Fibroblast of mammary gland (primary cell): ENCODE data around the gene ELK3.

Experiments used
- DNase-seq: peaks from one replicate; pipeline ENCODE4 v3.0.0-alpha.2; 2010; ENCODE audit warnings: low read depth
- H3K4me3 ChIP-seq: 2 replicates; pipeline ENCODE4 v1.5.1; 2011; ENCODE audit warnings: low read depth, mild to moderate bottlenecking, low read length, moderate library complexity; ENCODE audit not compliant: control insufficient read depth
- TF ChIP-seq, protein P1 (sequence below): conservative IDR thresholded peaks from 2 replicates; pipeline ENCODE4 v1.5.1; 2011; ENCODE audit warnings: low read depth, low read length, inconsistent platforms; ENCODE audit not compliant: control insufficient read depth, insufficient read depth

Gene ELK3

DNA sequence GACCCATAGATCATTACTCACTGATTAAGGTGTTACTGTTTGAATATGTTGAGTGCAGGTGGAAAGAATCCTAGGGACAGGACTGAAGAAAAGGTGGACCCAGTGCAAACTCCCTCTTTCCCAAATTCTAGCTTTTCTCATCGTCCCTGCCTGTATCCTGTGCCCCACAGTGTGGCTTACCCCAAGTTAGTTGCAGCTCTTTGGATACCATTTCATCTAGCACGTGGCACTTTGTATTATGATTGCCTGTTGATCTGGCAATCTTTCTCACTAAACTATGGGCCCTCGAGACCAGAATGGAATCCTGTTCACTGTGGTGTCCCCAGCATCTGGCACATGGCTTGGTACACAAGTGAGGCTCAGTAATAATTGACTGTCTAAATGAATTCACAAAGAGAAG lies 66.5 kb downstream of the ELK3 start:
- TF ChIP-seq, protein P1, sequence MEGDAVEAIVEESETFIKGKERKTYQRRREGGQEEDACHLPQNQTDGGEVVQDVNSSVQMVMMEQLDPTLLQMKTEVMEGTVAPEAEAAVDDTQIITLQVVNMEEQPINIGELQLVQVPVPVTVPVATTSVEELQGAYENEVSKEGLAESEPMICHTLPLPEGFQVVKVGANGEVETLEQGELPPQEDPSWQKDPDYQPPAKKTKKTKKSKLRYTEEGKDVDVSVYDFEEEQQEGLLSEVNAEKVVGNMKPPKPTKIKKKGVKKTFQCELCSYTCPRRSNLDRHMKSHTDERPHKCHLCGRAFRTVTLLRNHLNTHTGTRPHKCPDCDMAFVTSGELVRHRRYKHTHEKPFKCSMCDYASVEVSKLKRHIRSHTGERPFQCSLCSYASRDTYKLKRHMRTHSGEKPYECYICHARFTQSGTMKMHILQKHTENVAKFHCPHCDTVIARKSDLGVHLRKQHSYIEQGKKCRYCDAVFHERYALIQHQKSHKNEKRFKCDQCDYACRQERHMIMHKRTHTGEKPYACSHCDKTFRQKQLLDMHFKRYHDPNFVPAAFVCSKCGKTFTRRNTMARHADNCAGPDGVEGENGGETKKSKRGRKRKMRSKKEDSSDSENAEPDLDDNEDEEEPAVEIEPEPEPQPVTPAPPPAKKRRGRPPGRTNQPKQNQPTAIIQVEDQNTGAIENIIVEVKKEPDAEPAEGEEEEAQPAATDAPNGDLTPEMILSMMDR, result no peak
- DNase-seq, result no peak
- H3K4me3 ChIP-seq, result no peak overlapping the region

DNA sequence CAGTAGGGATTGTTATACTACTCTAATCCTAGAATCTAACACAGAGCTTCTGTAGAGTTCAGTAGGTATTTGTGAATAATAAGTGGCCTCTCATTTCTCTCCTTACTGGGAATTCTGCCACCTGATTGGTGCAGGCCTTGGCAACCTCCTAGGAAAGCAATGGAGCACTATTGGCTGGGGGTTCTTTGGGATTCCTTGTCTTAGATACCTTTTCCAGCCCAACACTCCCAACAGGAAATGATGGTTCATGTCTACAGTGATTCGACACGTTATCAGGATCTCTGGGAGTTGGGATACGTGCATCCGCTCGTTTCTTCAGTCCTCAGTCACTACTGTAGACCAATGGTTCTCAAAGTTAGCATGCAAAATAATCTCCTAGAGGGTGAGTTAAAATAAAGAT lies 67.4 kb downstream of the ELK3 start:
- no peak overlapping the region for H3K4me3 ChIP-seq
- no peak for DNase-seq
- TF ChIP-seq, protein P1, result no peak

DNA sequence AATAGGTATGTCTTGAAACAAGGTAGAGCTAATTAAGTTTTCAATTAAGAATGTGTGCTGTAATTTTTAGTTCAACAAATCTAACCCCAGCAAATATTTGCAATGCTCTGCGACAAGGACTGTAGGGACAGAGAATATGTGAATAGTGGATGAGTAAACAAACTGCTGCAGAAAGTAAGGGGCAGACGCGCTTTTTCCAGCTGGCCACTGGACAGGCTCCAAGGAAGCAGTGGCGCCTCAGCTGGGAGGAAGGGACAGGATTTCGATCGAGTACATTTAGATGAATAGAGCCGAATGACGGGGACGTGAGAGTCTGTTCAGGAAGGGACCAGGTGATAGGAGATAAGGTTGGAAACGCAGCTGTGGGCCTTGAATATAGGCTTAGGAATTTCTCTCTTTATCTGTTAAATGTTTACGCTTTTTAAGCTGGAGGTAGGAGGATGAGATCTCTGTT lies 69.3 kb downstream of the ELK3 start:
- no peak overlapping the region for H3K4me3 ChIP-seq
- TF ChIP-seq, protein P1, result no peak
- DNase-seq, result no peak

DNA sequence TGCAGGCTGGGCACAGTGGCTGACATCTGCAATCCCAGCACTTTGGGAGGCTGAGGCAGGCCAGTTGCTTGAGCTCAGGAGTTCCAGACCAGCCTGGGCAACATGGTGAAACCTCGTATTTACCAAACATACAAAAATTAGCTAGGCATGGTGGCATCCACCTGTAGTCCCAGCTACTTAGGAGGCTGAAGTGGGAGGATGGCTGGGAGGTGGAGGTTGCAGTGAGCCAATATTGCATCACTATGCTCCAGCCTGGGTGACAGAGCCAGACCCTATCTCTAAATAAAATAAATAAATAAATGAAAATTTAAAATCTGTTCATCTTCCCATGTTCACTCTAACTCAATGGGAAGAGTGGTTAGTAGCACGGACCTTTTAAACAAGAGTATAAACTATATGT lies 71.2 kb downstream of the ELK3 start:
- no peak overlapping the region for H3K4me3 ChIP-seq
- TF ChIP-seq, protein P1, result no peak
- DNase-seq, result no peak

DNA sequence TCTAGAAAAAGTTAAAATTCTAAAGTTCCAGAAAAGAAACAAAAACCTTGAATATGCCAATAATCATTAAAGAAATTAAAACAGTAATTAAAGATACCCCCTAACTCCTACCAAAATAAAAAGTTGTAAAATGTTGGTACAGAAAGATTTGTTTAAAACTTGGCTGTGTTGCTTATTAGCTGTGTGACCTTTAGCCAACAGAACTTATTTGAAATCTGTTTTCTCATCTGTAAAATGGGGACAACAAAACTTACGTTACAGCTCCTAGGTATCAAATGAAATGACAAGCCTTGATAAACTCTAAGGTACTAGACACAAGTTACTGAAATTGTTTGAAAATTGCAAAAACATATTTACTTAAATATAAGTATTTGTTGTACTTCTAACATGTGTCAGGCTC lies 71.7 kb downstream of the ELK3 start:
- no peak for DNase-seq
- TF ChIP-seq, protein P1, result no peak
- H3K4me3 ChIP-seq, result no peak overlapping the region

DNA sequence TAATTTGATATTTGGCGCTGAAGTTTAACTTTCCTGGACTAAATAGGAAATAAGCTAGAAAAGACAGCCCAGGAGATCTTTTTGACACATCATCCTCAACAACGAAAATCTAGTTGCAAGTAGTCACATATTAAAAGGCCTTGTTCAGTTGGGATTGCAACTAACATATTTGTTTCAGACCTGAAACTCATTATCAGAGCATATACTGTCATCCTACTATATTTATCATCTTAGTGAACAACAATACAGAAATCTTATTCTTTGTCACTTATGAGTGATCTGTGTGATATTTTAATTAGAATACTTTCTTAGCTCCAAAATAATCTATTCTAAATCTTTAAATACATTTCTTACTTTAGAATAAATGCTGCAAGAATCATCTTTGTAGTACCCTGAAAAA lies 72.1 kb downstream of the ELK3 start:
- TF ChIP-seq, protein P1, result no peak
- H3K4me3 ChIP-seq, result no peak overlapping the region
- no peak for DNase-seq
